RWPE1 (cell line): ENCODE measurements around the gene SF3B4.
"Not testable (repeated sequence)": the region's sequence is repeated elsewhere in the genome, so short reads cannot be mapped to it uniquely, and the experiment has no call there.

ENCODE experiments used
- CTCF ChIA-PET: fragments of 350-600 bp; sonication (Branson Sonifier 250); formaldehyde crosslinking; extraction: SDS; loops from one replicate; lab custom pipeline; 2021; lab: Yijun Ruan, JAX
- POLR2A ChIA-PET: fragments of 400-600 bp; formaldehyde crosslinking; extraction: SDS; loops from one replicate; lab custom pipeline; 2020; ENCODE audit warnings: antibody characterized with exemption; ENCODE audit not compliant: low non-redundant PET; lab: Yijun Ruan, JAX
- DNase-seq: peaks from one replicate; pipeline ENCODE4 v3.0.0; 2012; ENCODE audit warnings: low spot score
- H3K27ac ChIP-seq: fragments of 450-650 bp; 2 replicates; pipeline ENCODE4 v1.5.1; 2017
- TF ChIP-seq, protein P1 (sequence below): fragments of 450-650 bp; conservative IDR thresholded peaks from 2 replicates; pipeline ENCODE4 v1.5.1; 2017; ENCODE audit warnings: low read depth, mild to moderate bottlenecking

The SF3B4 gene

DNA sequence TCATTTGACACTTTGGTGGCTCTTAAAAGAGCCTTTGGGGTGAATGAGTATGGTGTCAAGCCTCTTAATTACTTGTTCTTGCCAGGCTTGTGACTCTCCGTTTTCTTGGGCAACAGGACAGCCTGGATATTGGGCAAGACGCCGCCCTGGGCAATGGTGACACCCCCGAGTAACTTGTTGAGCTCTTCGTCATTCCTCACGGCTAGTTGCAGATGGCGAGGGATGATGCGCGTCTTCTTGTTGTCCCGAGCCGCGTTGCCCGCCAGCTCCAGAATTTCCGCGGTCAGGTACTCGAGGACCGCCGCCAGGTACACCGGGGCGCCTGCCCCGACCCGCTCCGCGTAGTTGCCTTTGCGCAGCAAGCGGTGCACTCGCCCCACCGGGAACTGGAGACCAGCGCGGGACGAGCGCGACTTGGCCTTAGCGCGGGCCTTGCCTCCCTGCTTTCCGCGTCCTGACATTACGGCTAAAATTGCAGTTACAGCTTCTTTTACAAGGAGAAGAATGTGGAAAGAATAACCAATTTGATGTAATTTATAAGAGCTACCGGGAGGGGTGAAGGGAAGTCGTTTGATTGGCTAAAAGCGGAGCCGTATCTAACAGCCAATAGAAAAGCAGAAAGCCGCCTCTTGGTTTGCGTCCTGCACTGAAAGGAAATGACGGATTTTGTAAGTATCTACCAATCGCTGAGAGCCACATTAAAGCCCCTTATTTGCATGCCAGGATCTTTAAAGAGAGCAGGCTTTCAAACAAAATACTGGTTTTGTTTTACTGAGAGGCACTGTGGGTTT lies 40.0 kb downstream of the SF3B4 start:
- H3K27ac ChIP-seq: peak overlapping the region; percentile 99
- peak; percentile 93 for DNase-seq
- TF ChIP-seq, protein P1, sequence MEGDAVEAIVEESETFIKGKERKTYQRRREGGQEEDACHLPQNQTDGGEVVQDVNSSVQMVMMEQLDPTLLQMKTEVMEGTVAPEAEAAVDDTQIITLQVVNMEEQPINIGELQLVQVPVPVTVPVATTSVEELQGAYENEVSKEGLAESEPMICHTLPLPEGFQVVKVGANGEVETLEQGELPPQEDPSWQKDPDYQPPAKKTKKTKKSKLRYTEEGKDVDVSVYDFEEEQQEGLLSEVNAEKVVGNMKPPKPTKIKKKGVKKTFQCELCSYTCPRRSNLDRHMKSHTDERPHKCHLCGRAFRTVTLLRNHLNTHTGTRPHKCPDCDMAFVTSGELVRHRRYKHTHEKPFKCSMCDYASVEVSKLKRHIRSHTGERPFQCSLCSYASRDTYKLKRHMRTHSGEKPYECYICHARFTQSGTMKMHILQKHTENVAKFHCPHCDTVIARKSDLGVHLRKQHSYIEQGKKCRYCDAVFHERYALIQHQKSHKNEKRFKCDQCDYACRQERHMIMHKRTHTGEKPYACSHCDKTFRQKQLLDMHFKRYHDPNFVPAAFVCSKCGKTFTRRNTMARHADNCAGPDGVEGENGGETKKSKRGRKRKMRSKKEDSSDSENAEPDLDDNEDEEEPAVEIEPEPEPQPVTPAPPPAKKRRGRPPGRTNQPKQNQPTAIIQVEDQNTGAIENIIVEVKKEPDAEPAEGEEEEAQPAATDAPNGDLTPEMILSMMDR: no peak
- ChIA-PET POLR2A (interaction anchor here (1.0 to 2.2 kb wide), 3 partner anchors 12 to 50 kb away, joined by 3 to 8 read pairs (median 7); partner anchors contain the start of gene BOLA1), CTCF (interaction anchor here (0.7 to 1.8 kb wide), 3 partner anchors 9 to 299 kb away, joined by 3 to 5 read pairs (median 3); no protein-coding TSS in a partner anchor)

GRCh38 chr1:149887196-149887455 lies 40.5 kb downstream of the SF3B4 start:
- DNase-seq, CTCF ChIA-PET: not testable (repeated sequence)
- POLR2A ChIA-PET: interaction anchor here (0.6 to 2.2 kb wide), 4 partner anchors 13 to 50 kb away, joined by 3 to 8 read pairs (median 5); partner anchors contain the start of gene BOLA1
- peak overlapping the region; percentile 99 for H3K27ac ChIP-seq

DNA sequence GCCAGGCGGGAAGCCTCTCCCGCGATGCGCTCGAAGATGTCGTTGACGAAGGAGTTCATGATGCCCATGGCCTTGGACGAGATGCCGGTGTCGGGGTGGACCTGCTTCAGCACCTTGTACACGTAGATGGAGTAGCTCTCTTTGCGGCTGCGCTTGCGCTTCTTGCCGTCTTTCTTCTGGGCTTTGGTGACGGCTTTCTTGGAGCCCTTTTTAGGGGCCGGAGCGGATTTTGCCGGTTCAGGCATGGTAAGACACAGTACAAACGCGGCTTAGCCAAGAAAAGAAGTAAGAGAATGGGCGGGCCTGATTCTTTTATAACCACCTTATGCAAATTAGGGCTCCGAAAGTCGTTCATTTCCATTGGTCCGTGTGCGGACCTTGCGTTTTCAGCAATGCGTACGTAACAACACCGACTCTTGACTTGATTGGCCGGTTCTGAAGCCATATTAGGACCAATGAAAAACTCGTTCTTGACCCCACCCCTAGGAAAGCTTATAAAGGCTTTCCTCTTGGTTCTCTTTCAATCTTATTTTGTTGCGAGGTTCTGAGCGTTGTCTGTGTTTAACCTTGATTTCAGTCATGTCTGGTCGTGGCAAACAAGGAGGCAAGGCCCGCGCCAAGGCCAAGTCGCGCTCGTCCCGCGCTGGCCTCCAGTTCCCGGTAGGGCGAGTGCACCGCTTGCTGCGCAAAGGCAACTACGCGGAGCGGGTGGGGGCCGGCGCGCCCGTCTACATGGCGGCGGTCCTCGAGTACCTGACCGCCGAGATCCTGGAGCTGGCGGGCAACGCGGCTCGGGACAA lies 41.0 kb downstream of the SF3B4 start:
- ChIA-PET CTCF (interaction anchor here (0.6 kb wide), 1 partner anchor 76 kb away, joined by 3 read pairs; no protein-coding TSS in a partner anchor), POLR2A (interaction anchor here (0.6 to 2.2 kb wide), 4 partner anchors 13 to 51 kb away, joined by 3 to 8 read pairs (median 5); partner anchors contain the start of gene BOLA1)
- peak overlapping the region; percentile 99 for H3K27ac ChIP-seq
- DNase-seq: peak; percentile 97
- TF ChIP-seq, protein P1: no peak

DNA sequence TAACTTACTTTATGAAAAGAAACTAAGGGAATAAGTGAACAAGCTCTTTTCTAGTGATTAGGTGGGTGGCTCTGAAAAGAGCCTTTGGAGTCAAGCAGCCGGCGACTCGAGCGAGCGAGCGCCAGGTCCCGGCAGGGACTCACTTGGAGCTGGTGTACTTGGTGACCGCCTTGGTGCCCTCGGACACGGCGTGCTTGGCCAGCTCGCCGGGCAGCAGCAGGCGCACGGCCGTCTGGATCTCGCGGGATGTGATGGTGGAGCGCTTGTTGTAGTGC lies 41.5 kb downstream of the SF3B4 start:
- CTCF ChIA-PET: interaction anchor here (0.6 kb wide), 1 partner anchor 76 kb away, joined by 3 read pairs; no protein-coding TSS in a partner anchor
- DNase-seq, POLR2A ChIA-PET: not testable (repeated sequence)
- peak overlapping the region; percentile 99 for H3K27ac ChIP-seq

- CTCF ChIA-PET: interaction anchor here (0.6 kb wide), 1 partner anchor 77 kb away, joined by 3 read pairs; no protein-coding TSS in a partner anchor
- POLR2A ChIA-PET: no interaction called here
- TF ChIP-seq, protein P1: no peak
- peak; percentile 57 for DNase-seq
- H3K27ac ChIP-seq: peak overlapping the region; percentile 99
These were observed 42.1 kb downstream of the SF3B4 start for GRCh38 chr1:149885339-149886120.

DNA sequence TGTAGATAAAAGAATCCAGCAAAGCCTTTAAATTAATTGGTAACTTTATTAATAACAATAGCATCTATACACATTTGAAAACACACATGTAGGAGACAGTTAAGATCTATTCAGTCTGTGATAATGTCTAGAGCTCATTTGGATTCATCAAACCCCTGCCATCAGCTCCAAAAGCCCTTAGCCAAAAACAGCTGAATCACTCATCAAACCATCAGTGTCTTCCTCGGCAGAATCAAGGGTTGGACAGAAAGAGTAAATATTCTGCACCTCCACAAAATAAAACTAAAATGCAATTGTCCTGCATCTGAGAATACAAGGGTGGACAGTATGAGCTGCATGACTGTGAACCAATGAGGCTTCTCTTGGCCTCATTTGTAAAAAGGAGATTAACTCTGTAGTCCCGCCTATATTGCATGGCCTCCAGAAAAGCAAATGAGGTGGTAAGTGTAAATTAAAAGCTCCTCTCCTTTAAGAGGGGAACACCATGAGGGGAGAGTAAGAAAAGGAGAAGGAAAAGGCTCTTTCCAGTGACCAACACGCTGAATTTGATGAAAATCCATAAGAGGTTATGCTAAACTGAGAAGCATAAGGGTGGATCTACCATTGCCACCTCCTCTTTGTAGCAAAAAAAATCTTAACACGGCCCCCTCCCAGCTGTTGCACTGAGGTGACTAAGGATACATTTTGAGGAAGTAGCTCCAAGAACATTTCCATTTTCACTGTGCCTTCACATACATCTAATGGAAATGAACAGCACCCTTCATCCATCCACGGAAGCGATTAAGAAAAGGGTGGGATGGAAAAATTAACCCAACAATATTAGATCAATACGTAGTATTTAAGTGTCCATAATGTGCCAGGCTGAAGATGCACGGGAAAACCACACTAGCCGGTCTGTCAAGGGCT lies 42.9 kb downstream of the SF3B4 start:
- TF ChIP-seq, protein P1: no peak
- ChIA-PET POLR2A (no interaction called here), CTCF (interaction anchor here (0.6 kb wide), 1 partner anchor 316 kb away, joined by 3 read pairs; no protein-coding TSS in a partner anchor)
- DNase-seq: no peak
- peak overlapping the region; percentile 99 for H3K27ac ChIP-seq
